Parathyroid adenoma (tissue), 2 donors: Measurements from ENCODE around the gene USP1.

Experiments
- H2AFZ ChIP-seq: fragments of 300-600 bp; sonication (generic); one replicate; pipeline ENCODE4 v1.7.0; 2017; ENCODE audit warnings: antibody characterized with exemption, mild to moderate bottlenecking
- H3K27ac ChIP-seq: fragments of 300-600 bp; sonication (generic); one replicate; pipeline ENCODE4 v1.7.0; 2017
- H3K27me3 ChIP-seq: fragments of 300-600 bp; sonication (generic); one replicate; pipeline ENCODE4 v1.7.0; 2017; ENCODE audit warnings: low read length; ENCODE audit not compliant: control insufficient read depth, insufficient read depth
- H3K36me3 ChIP-seq: fragments of 300-600 bp; sonication (generic); one replicate; pipeline ENCODE4 v1.7.0; 2017; ENCODE audit warnings: low read length; ENCODE audit not compliant: control insufficient read depth, insufficient read depth
- H3K4me1 ChIP-seq: fragments of 300-600 bp; sonication (generic); one replicate; pipeline ENCODE4 v1.7.0; 2017; ENCODE audit warnings: control low read depth
- H3K4me2 ChIP-seq: fragments of 300-600 bp; sonication (generic); one replicate; pipeline ENCODE4 v1.7.0; 2017; ENCODE audit warnings: low read length
- H3K4me3 ChIP-seq: fragments of 300-600 bp; sonication (generic); one replicate; pipeline ENCODE4 v1.7.0; 2017; ENCODE audit warnings: low read depth, low read length
- H3K79me2 ChIP-seq: fragments of 300-600 bp; sonication (generic); one replicate; pipeline ENCODE4 v1.7.0; 2017; ENCODE audit warnings: control low read depth
- H3K9ac ChIP-seq: fragments of 300-600 bp; sonication (generic); one replicate; pipeline ENCODE4 v1.7.0; 2017; ENCODE audit warnings: mild to moderate bottlenecking
- H3K9me3 ChIP-seq: fragments of 300-600 bp; sonication (generic); one replicate; pipeline ENCODE4 v1.7.0; 2017; ENCODE audit warnings: low read length; ENCODE audit not compliant: control insufficient read depth
- CTCF ChIP-seq: fragments of 300-600 bp; sonication (generic); IDR thresholded peaks from one replicate; pipeline ENCODE4 v1.7.0; 2017; ENCODE audit warnings: antibody characterized with exemption, mild to moderate bottlenecking
- donor health status: primary hyperparathyroidism.

The USP1 gene

GRCh38 chr1:62467092-62467491 lies 30.2 kb downstream of the USP1 start:
- Histone ChIP-seq H3K36me3 (no peaks in the 10 kb centered on the region), H3K27ac (no peak overlapping the region), H3K9me3 (no peaks in the 10 kb centered on the region), H3K4me2 (no peak overlapping the region), H3K27me3 (no peaks in the 10 kb centered on the region), H3K79me2 (no peaks in the 10 kb centered on the region), H3K4me1 (no peaks in the 10 kb centered on the region), H3K4me3 (no peak overlapping the region), H2AFZ (no peak overlapping the region), H3K9ac (no peak overlapping the region)
- TF ChIP-seq CTCF = no peak

- no peak for TF ChIP-seq CTCF
- H3K9ac ChIP-seq = no peak overlapping the region
- no peak overlapping the region for H3K27ac ChIP-seq
Observed at GRCh38 chr1:62476525-62477219, 39.8 kb downstream of the USP1 start.

GRCh38 chr1:62481681-62482080 lies 44.8 kb downstream of the USP1 start:
- H3K4me1 ChIP-seq = no peaks in the 10 kb centered on the region
- no peak overlapping the region for H3K4me3 ChIP-seq
- no peak overlapping the region for H3K27ac ChIP-seq
- no peaks in the 10 kb centered on the region for H3K36me3 ChIP-seq
- H3K9me3 ChIP-seq = no peaks in the 10 kb centered on the region
- no peaks in the 10 kb centered on the region for H3K27me3 ChIP-seq
- no peaks in the 10 kb centered on the region for H3K79me2 ChIP-seq
- no peak for TF ChIP-seq CTCF
- H2AFZ ChIP-seq = no peak overlapping the region
- H3K9ac ChIP-seq = no peak overlapping the region
- H3K4me2 ChIP-seq = no peak overlapping the region

More at GRCh38 chr1:62476525-62477219, 39.8 kb downstream of the USP1 start:
- H3K4me2 ChIP-seq = no peak overlapping the region
- no peak overlapping the region for H3K4me3 ChIP-seq
- no peaks in the 10 kb centered on the region for H3K4me1 ChIP-seq
- no peaks in the 10 kb centered on the region for H3K27me3 ChIP-seq
- H3K36me3 ChIP-seq = no peaks in the 10 kb centered on the region
- H3K9me3 ChIP-seq = no peaks in the 10 kb centered on the region
- no peaks in the 10 kb centered on the region for H3K79me2 ChIP-seq
- H2AFZ ChIP-seq = no peak overlapping the region

GRCh38 chr1:62484824-62485468 lies 48.1 kb downstream of the USP1 start:
- H3K36me3 ChIP-seq = no peaks in the 10 kb centered on the region
- no peak overlapping the region for H3K9ac ChIP-seq
- no peak overlapping the region for H3K27ac ChIP-seq

More at GRCh38 chr1:62484824-62485468, 48.1 kb downstream of the USP1 start:
- H3K9me3 ChIP-seq = no peaks in the 10 kb centered on the region
- no peaks in the 10 kb centered on the region for H3K79me2 ChIP-seq
- no peak overlapping the region for H3K4me2 ChIP-seq
- H3K4me3 ChIP-seq = no peak overlapping the region
- H2AFZ ChIP-seq = no peak overlapping the region
- no peak for TF ChIP-seq CTCF
- H3K27me3 ChIP-seq = no peaks in the 10 kb centered on the region
- H3K4me1 ChIP-seq = no peaks in the 10 kb centered on the region
